ENCODE data around the gene CEP128. TPM values are rescaled to one million over a fixed set of nuclear protein-coding genes. Genes with fewer than 3 reads are reported as not detected.

CEP128 gene
- total and polyA plus RNA-seq, 8 donors, result 1.1 to 240 (median 2.6) TPM

DNA sequence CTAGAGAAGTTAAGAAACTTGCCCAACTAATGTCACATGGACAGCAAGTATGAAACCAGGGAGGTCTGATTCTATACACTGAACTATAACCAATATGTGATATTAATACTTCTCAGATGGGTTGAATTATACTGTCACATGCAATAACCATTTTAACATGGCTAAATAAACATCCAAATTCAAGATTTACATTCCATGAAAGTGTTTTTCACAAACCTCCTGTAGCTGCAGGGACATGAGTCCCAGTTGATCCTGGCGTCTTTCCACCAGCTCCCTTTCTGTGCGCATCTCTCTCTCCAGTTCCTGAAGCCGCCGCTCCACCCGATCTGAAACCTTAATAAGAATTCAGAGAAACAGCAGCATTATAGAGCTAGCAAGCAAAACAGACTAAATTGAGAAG is 79.0 kb downstream of the CEP128 start:
- intact Hi-C loops (cut with DNase I; ENCODE audit: low total_unique reads), result no loop called here
- peaks cover 0 to 8% (median 7%) of the 10 kb centered on the region in 4 donors for H3K9me3 ChIP-seq
- no peak overlapping the region for H3K27ac ChIP-seq
- DNase-seq, result no peak
- 90 to 94% (median 92%) methylated on average over 5 of the region's 5 CpGs for WGBS, 5 donors
- no peaks in the 10 kb centered on the region for H3K36me3 ChIP-seq
- H3K4me3 ChIP-seq, result no peak overlapping the region
- no peaks in the 10 kb centered on the region for H3K4me1 ChIP-seq
- TF ChIP-seq POLR2AphosphoS5 (IDR thresholded peaks at IDR 0.05) (no peak), EP300 (IDR thresholded peaks at IDR 0.05) (no peak), POLR2A (IDR thresholded peaks at IDR 0.05) (no peak), CTCF (IDR thresholded peaks at IDR 0.05) (no peak)
- no peaks in the 10 kb centered on the region for H3K27me3 ChIP-seq

DNA sequence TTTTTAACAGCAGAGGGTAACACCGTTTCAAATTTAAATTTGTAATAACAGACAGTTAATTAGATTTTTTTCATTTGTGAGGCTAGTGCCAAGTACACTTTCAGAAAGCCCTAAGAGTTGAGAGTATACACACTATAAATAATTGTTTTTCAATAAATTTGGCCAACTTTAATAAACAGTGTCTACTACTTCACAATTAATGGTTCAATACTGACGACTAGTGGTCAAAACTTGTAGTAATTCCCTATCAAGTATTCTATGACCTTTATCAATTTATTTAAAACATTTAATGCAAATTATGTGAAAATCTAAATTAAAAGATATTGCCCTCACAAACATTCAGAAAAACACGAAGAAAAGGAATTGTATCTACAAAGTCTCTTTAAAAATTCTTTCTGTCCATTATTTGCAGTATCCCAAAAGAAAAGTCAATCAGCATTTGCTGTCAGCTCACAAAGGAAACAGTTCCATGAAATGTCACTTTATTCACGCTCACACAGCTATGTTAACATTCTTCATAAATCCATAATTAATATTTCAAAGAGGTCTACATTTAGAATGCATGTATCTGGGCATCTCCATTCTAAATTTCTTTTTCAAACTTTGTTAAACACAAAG is 91.2 kb downstream of the CEP128 start:
- H3K27me3 ChIP-seq, result no peaks in the 10 kb centered on the region
- no peak overlapping the region for H3K27ac ChIP-seq
- intact Hi-C loops (cut with DNase I; ENCODE audit: low total_unique reads), result no loop called here
- TF ChIP-seq POLR2AphosphoS5 (IDR thresholded peaks at IDR 0.05), result no peak
- TF ChIP-seq CTCF (IDR thresholded peaks at IDR 0.05), result peak in 5 of 7 experiments; percentile 25 to 68 (median 55)
- H3K36me3 ChIP-seq, result no peaks in the 10 kb centered on the region
- no peaks in the 10 kb centered on the region for H3K9me3 ChIP-seq
- no peak overlapping the region for H3K4me3 ChIP-seq
- peaks cover 0 to 3% (median 0%) of the 10 kb centered on the region in 4 donors for H3K4me1 ChIP-seq
- DNase-seq, result peak in 1 of 2 donors; percentile 55
- WGBS, 5 donors, result 26 to 36% (median 32%) methylated on average over 4 of the region's 4 CpGs

GRCh38 chr14:80847070-80847469 is 94.5 kb downstream of the CEP128 start:
- Histone ChIP-seq H3K27me3 (no peaks in the 10 kb centered on the region), H3K9me3 (no peaks in the 10 kb centered on the region), H3K36me3 (no peaks in the 10 kb centered on the region), H3K4me3 (no peak overlapping the region), H3K27ac (no peak overlapping the region), H3K4me1 (peaks cover 0 to 3% (median 0%) of the 10 kb centered on the region in 4 donors)
- no peak for DNase-seq
- intact Hi-C loops (cut with DNase I; ENCODE audit: low total_unique reads), result loop anchor here (5.0 kb wide), 1 partner anchor 790 kb away; no protein-coding TSS in a partner anchor
- WGBS, 5 donors, result 49 to 89% (median 83%) methylated on average over 2 of the region's 2 CpGs
- no peak for TF ChIP-seq POLR2AphosphoS5 (IDR thresholded peaks at IDR 0.05)
- TF ChIP-seq EP300 (IDR thresholded peaks at IDR 0.05), result no peak
- TF ChIP-seq CTCF (IDR thresholded peaks at IDR 0.05), result no peak
- no peak for TF ChIP-seq POLR2A (IDR thresholded peaks at IDR 0.05)

- Histone ChIP-seq H3K4me1 (peaks cover 0 to 3% (median 0%) of the 10 kb centered on the region in 4 donors), H3K36me3 (no peaks in the 10 kb centered on the region), H3K27ac (no peak overlapping the region), H3K9me3 (no peaks in the 10 kb centered on the region), H3K4me3 (no peak overlapping the region), H3K27me3 (no peaks in the 10 kb centered on the region)
- DNase-seq, result no peak
- TF ChIP-seq EP300 (IDR thresholded peaks at IDR 0.05) (no peak), POLR2A (IDR thresholded peaks at IDR 0.05) (no peak), CTCF (IDR thresholded peaks at IDR 0.05) (no peak), POLR2AphosphoS5 (IDR thresholded peaks at IDR 0.05) (no peak)
- WGBS, 5 donors, result 61 to 77% (median 68%) methylated on average over 4 of the region's 4 CpGs
- intact Hi-C loops (cut with DNase I; ENCODE audit: low total_unique reads), result loop anchor here (5.0 kb wide), 1 partner anchor 789 kb away; no protein-coding TSS in a partner anchor
Observed at GRCh38 chr14:80845856-80846255, 95.7 kb downstream of the CEP128 start.

All from stomach (tissue), 9 donors.